Uterus (tissue), 2 donors: Measurements from ENCODE around the gene ZCRB1.

Experiments
- POLR2A ChIP-seq, 2 donors: fragments of 450-650 bp; IDR thresholded peaks; one replicate each; pipeline ENCODE4 v1.6.1; 2016; ENCODE audit warnings: antibody characterized with exemption in 2 of 2, mild to moderate bottlenecking in 1 of 2, moderate library complexity in 1 of 2
- TF ChIP-seq, protein P1 (sequence below), 4 experiments: fragments of 200-600 bp in 2 of 4; fragments of 450-650 bp in 2 of 4; sonication (generic) in 2 of 4; IDR thresholded peaks; one replicate each; pipeline ENCODE4 v1.5.1; 2016 to 2019; ENCODE audit warnings: antibody characterized with exemption in 4 of 4, mild to moderate bottlenecking in 2 of 4, moderate library complexity in 1 of 4

DNA sequence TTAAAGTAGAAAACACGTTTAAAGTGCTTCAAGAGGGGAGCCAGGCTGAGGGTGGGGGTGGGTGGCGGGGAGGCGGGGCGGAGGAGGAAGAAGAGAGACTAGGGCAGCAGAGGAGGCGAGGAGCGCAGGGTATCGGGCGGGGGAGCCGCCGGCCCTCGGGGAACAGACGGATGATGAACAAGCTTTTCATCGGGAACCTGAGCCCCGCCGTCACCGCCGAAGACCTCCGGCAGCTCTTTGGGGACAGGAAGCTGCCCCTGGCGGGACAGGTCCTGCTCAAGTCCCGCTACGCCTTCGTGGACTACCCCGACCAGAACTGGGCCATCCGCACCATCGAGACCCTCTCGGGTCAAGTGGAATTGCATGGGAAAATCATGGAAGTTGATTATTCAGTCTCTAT is 39.2 kb downstream of the ZCRB1 start:
- TF ChIP-seq, protein P1, sequence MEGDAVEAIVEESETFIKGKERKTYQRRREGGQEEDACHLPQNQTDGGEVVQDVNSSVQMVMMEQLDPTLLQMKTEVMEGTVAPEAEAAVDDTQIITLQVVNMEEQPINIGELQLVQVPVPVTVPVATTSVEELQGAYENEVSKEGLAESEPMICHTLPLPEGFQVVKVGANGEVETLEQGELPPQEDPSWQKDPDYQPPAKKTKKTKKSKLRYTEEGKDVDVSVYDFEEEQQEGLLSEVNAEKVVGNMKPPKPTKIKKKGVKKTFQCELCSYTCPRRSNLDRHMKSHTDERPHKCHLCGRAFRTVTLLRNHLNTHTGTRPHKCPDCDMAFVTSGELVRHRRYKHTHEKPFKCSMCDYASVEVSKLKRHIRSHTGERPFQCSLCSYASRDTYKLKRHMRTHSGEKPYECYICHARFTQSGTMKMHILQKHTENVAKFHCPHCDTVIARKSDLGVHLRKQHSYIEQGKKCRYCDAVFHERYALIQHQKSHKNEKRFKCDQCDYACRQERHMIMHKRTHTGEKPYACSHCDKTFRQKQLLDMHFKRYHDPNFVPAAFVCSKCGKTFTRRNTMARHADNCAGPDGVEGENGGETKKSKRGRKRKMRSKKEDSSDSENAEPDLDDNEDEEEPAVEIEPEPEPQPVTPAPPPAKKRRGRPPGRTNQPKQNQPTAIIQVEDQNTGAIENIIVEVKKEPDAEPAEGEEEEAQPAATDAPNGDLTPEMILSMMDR (IDR thresholded peaks at IDR 0.05): no peak
- no peak for TF ChIP-seq POLR2A (IDR thresholded peaks at IDR 0.05)
